Thymus (tissue), 11 donors: Measurements from ENCODE around the gene RASA4B. TPM values are rescaled to one million over a fixed set of nuclear protein-coding genes. Genes with fewer than 3 reads are reported as not detected.
"Not testable (repeated sequence)": the region's sequence is repeated elsewhere in the genome, so short reads cannot be mapped to it uniquely, and the experiment has no call there.

Source experiments
- DNase-seq, 9 donors: peaks; one replicate each; pipeline ENCODE4 v3.0.0-alpha.2; 2013; ENCODE audit warnings: low spot score in 9 of 9, low read depth in 6 of 9, missing footprints in 1 of 9
- H3K27ac ChIP-seq, 2 donors: one replicate each; pipeline ENCODE4 v1.5.1; 2013; ENCODE audit warnings: control low read depth in 1 of 2, low read depth in 1 of 2, low read length in 1 of 2, mild to moderate bottlenecking in 1 of 2, moderate library complexity in 1 of 2
- H3K27me3 ChIP-seq, 2 donors: one replicate each; pipeline ENCODE4 v1.5.1; 2013; ENCODE audit warnings: low read length in 1 of 2; ENCODE audit not compliant: control insufficient read depth in 2 of 2, insufficient read depth in 1 of 2
- H3K36me3 ChIP-seq, 2 donors: one replicate each; pipeline ENCODE4 v1.5.1; 2013; ENCODE audit warnings: low read length in 1 of 2, mild to moderate bottlenecking in 1 of 2, moderate library complexity in 1 of 2; ENCODE audit not compliant: control insufficient read depth in 2 of 2, insufficient read depth in 2 of 2
- H3K4me1 ChIP-seq, 2 donors: one replicate each; pipeline ENCODE4 v1.5.1; 2013; ENCODE audit warnings: low read length in 2 of 2; ENCODE audit not compliant: control insufficient read depth in 2 of 2, insufficient read depth in 2 of 2
- H3K4me3 ChIP-seq, 2 donors: one replicate each; pipeline ENCODE4 v1.5.1; 2013; ENCODE audit warnings: low read length in 2 of 2, control low read depth in 1 of 2, mild to moderate bottlenecking in 1 of 2
- H3K9me3 ChIP-seq, 2 donors: one replicate each; pipeline ENCODE4 v1.5.1; 2013; ENCODE audit warnings: low read length in 1 of 2, mild to moderate bottlenecking in 1 of 2; ENCODE audit not compliant: control insufficient read depth in 2 of 2, insufficient read depth in 1 of 2
- WGBS: extraction: QIAGEN DNeasy Blood & Tissue Kit; methylation state at CpG from one replicate; pipeline ENCODE4 v1.1.7; 2013; 5-methylcytosine and 5-hydroxymethylcytosine counted together
- polyA plus RNA-seq: library from polyadenylated mRNA; stranded (reverse); fragments of 200-250 nt; gene quantifications from one replicate; pipeline ENCODE4 v1.2.3, GENCODE V29; 2013
- total RNA-seq: library from RNA; stranded (reverse); fragments of 120-200 nt; gene quantifications from one replicate; pipeline ENCODE4 v1.2.4, GENCODE V29; 2013
- donor health status: healthy.

Gene RASA4B
- total and polyA plus RNA-seq, 2 donors = 7.2 to 14.7 TPM

DNA sequence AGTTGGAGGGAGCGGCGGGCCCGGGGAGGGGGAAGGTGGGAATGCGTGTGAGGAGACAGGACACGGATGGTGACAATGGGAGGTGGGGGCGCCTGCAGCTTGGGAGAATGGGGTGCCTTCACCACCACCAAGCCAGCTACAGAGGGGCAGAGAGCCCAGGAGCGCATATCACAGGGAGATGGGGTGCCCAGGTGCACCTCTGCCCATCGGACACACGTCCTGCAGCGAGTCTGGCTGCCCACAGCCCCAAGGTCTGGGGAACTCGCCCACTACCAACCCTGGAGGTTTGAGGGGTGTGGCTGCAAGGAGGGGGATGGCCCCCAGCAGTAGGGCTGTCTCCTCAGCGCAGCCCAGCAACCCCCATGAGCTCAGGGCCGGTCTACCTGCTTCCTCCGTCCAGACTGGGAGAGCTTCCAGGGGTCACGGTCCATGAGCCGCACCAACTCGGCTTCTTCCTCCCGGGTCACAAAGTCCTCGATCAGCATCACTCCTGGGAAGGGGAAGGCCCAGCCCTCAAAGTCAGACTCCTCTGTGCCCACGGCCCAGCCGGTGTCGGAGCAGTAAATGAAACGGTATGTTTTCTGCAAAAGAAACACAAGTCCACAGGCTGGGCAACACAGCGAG lies 58.2 kb downstream of the RASA4B start:
- DNase-seq = no peak
- Histone ChIP-seq H3K9me3 (no peaks in the 10 kb centered on the region), H3K4me3 (no peak overlapping the region), H3K36me3 (peaks cover 38 to 44% of the 10 kb centered on the region in 2 donors), H3K4me1 (peaks cover 4 to 7% of the 10 kb centered on the region in 2 donors), H3K27ac (no peak overlapping the region), H3K27me3 (no peaks in the 10 kb centered on the region)
- 98% methylated on average over 24 of the region's 24 CpGs for WGBS

DNA sequence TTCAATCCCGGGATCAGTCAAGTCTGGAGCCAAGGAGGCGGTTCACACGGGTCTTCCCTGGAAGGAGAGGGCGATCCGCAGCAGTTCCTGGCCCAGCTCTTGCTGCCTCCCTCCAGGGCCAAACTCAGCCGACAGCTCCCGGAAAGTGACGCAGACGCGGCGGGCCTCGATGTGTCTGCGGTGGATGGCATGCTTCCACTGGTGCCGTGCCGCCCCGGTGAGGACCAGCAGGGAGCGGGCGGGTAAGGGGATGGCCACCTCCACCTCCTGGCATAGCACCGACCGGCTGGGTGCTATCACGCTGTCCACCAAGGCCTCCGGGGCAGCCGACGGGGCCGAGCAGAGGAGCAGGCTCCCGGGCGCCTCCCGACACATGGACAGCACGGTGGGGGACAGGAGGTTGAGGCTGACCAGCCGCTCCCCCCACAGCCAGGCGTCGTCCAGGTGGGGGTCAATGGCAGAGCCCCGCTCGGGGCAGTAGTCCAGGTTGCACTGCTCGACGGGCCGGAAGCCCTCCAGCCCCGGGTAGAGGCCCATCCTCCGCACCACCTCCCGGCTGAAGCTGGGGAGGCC lies 60.1 kb downstream of the RASA4B start:
- WGBS = 98% methylated on average over 40 of the region's 40 CpGs
- peaks cover 38 to 44% of the 10 kb centered on the region in 2 donors for H3K36me3 ChIP-seq
- no peak overlapping the region for H3K27ac ChIP-seq
- no peaks in the 10 kb centered on the region for H3K27me3 ChIP-seq
- H3K9me3 ChIP-seq = no peaks in the 10 kb centered on the region
- H3K4me1 ChIP-seq = no peaks in the 10 kb centered on the region
- no peak for DNase-seq
- no peak overlapping the region for H3K4me3 ChIP-seq

DNA sequence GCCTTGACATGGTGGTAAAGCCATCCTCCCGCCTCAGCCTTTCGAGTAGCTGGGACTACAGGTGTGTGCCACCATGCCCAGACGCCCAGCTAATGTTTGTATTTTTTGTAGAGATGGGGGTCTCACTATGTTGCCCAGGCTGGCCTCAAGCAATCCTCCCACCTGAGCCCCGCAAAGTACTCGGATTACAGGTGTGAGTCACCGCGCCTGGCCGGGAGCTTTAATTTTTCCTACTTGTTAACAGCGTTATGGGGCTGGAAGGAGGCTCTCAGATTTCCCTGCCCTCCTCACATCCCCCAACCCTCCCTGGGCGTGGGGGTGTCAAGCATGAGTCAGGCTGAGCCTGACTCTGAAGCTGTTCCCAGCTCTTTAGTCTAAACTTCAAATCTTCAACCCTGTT lies 61.2 kb downstream of the RASA4B start:
- Histone ChIP-seq H3K27me3 (no peaks in the 10 kb centered on the region), H3K4me1 (peaks cover 0 to 3% of the 10 kb centered on the region in 2 donors), H3K27ac (no peak overlapping the region), H3K9me3 (no peaks in the 10 kb centered on the region), H3K4me3 (no peak overlapping the region), H3K36me3 (peaks cover 38 to 44% of the 10 kb centered on the region in 2 donors)
- 94% methylated on average over 10 of the region's 10 CpGs for WGBS
- DNase-seq = no peak

GRCh38 chr7:102455596-102455995 lies 62.0 kb downstream of the RASA4B start:
- 98% methylated on average over 11 of the region's 11 CpGs for WGBS
- no peak for DNase-seq
- H3K27me3 ChIP-seq = no peaks in the 10 kb centered on the region
- peaks cover 38 to 44% of the 10 kb centered on the region in 2 donors for H3K36me3 ChIP-seq
- no peaks in the 10 kb centered on the region for H3K9me3 ChIP-seq
- no peak overlapping the region for H3K4me3 ChIP-seq
- H3K4me1 ChIP-seq = peaks cover 0 to 3% of the 10 kb centered on the region in 2 donors
- no peak overlapping the region for H3K27ac ChIP-seq

DNA sequence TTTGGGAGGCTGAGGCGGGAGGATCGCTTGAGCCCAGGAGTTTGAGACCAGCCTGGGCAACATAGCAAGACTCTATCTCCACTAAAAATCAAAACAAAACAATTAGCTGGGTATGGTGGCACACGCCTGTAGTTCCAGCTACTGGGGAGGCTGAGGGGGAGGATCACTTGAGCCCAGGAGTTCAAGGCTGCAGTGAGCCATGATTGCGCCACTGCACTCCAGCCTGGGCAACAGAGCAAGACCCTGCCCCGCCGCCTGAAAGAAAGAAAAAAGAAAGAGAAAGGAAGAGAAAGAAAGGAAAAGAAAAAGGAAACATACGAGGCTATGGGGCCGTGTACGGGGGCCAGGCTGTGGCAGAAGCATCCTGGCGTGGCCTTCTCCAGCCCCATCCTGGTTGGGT lies 62.6 kb downstream of the RASA4B start:
- H3K27ac ChIP-seq, H3K4me1 ChIP-seq, H3K4me3 ChIP-seq, H3K9me3 ChIP-seq, DNase-seq, H3K27me3 ChIP-seq: not testable (repeated sequence)
- WGBS = 97% methylated on average over 10 of the region's 10 CpGs
- peaks cover 38 to 44% of the 10 kb centered on the region in 2 donors for H3K36me3 ChIP-seq

DNA sequence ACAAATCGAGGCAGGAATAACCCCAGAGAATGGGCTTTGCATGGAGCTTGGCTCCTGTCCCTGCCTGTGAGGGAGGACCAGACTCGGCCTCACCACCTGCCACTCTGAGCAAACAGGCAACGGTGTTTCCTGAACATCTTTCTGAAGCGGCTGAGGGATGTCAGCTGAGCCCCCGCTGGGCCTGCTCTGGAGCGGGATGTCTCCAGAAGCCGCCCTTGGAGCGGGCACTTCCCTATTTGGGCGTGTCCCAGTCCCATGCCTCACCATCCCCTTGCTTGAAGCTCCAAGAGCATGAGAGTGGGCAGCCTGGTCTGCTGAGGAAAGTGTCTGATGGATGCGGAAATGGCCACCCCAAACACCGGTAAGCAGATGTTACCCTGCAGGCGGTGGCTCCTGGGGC lies 63.1 kb downstream of the RASA4B start:
- H3K4me3 ChIP-seq = no peak overlapping the region
- H3K4me1 ChIP-seq = peaks cover 0 to 3% of the 10 kb centered on the region in 2 donors
- H3K36me3 ChIP-seq = peaks cover 36 to 41% of the 10 kb centered on the region in 2 donors
- H3K27ac ChIP-seq = no peak overlapping the region
- no peaks in the 10 kb centered on the region for H3K9me3 ChIP-seq
- DNase-seq = no peak
- no peaks in the 10 kb centered on the region for H3K27me3 ChIP-seq
- WGBS = 92% methylated on average over 12 of the region's 12 CpGs

DNA sequence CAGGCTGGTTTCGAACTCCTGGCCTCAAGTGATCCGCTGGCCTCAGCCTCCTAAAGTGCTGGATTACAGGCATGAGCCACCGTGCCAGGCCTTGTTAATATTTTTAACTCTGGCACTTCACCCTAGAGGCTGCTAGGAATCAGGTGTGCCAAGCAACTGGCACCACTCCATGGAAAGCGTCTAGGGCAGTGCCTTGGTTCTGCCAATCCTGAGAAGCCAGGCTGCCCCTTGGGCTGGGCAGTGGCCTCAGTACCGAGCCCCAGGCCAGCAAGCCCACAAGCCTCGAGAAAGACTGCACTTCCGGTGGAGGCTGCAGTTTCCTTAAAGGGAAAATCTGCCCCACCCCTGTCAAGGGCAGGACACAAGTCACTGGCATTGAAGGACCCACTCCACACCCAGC lies 64.3 kb downstream of the RASA4B start:
- no peaks in the 10 kb centered on the region for H3K27me3 ChIP-seq
- H3K9me3 ChIP-seq = no peaks in the 10 kb centered on the region
- 95% methylated on average over 7 of the region's 7 CpGs for WGBS
- H3K27ac ChIP-seq = no peak overlapping the region
- DNase-seq = no peak
- H3K4me1 ChIP-seq = peaks cover 0 to 3% of the 10 kb centered on the region in 2 donors
- no peak overlapping the region for H3K4me3 ChIP-seq
- H3K36me3 ChIP-seq = peaks cover 32 to 34% of the 10 kb centered on the region in 2 donors

DNA sequence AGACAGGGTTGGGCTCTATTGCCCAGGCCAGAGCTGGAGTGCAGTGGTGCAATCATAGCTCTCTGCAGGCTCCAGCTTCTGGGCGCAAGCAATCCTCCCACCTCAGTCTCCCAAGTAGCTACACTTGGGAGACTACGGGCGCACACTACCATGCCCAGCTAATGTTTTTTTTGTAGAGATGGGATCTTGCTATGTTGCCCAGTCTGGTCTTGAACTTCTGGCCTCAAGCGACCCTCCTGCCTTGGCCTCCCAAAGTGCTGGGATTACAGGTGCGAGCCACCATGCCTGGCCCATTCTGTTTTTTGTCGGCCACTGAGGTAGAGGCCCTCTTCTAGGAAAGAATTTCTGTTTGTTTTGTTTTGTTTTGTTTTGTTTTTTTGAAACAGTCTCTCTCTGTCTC lies 65.1 kb downstream of the RASA4B start:
- peaks cover 33 to 34% of the 10 kb centered on the region in 2 donors for H3K36me3 ChIP-seq
- H3K27ac ChIP-seq = no peak overlapping the region
- DNase-seq = no peak
- WGBS = 93% methylated on average over 6 of the region's 6 CpGs
- no peak overlapping the region for H3K4me3 ChIP-seq
- H3K9me3 ChIP-seq = no peaks in the 10 kb centered on the region
- H3K27me3 ChIP-seq = no peaks in the 10 kb centered on the region
- H3K4me1 ChIP-seq = peaks cover 0 to 3% of the 10 kb centered on the region in 2 donors

- no peak overlapping the region for H3K27ac ChIP-seq
- H3K9me3 ChIP-seq = no peaks in the 10 kb centered on the region
- peaks cover 34 to 35% of the 10 kb centered on the region in 2 donors for H3K36me3 ChIP-seq
- WGBS = 92% methylated on average over 23 of the region's 23 CpGs
- no peak for DNase-seq
- no peak overlapping the region for H3K4me3 ChIP-seq
- H3K4me1 ChIP-seq = peaks cover 0 to 3% of the 10 kb centered on the region in 2 donors
- no peaks in the 10 kb centered on the region for H3K27me3 ChIP-seq
These were observed 66.1 kb downstream of the RASA4B start for GRCh38 chr7:102451371-102452054.
